ENCODE measurements around the gene SLC7A8. TPM values are rescaled to one million over a fixed set of nuclear protein-coding genes. Genes with fewer than 3 reads are reported as not detected.

SLC7A8 gene
- total and polyA plus RNA-seq, 2 experiments from 2014 or later: 117 to 124 TPM

GRCh38 chr14:23086565-23086964, 96.9 kb downstream of the SLC7A8 start:
- H3K27ac Mint-ChIP-seq: no peak overlapping the region
- H3K79me2 ChIP-seq (replicated peaks; ENCODE audit: insufficient read depth): peaks cover 48% of the 10 kb centered on the region
- no peaks in the 10 kb centered on the region for H3K27me3 ChIP-seq (ENCODE audit: insufficient read depth)
- H3K36me3 Mint-ChIP-seq (ENCODE audit: low read depth): peaks cover 85% of the 10 kb centered on the region
- H3K27me3 Mint-ChIP-seq (ENCODE audit: insufficient read depth, low read depth, poor library complexity): peaks cover 2% of the 10 kb centered on the region
- H3K4me3 Mint-ChIP-seq: no peak overlapping the region
- no peaks in the 10 kb centered on the region; the same call in 1 of the 2 replicates for H3F3A ChIP-seq (replicated peaks; ENCODE audit: low read depth)
- H3K4me1 ChIP-seq (ENCODE audit: insufficient read depth): no peaks in the 10 kb centered on the region
- DNase-seq (ENCODE audit: low spot score): no peak
- no peaks in the 10 kb centered on the region for H3K9me3 Mint-ChIP-seq
- no peaks in the 10 kb centered on the region for H3K9me2 ChIP-seq (ENCODE audit: insufficient read depth)
- H3K4me3 ChIP-seq: no peak overlapping the region
- H3K36me3 ChIP-seq (ENCODE audit: insufficient read depth): peaks cover 68% of the 10 kb centered on the region
- no peak overlapping the region for H2AFZ ChIP-seq
- ATAC-seq: no peak
- no peak overlapping the region for H3K27ac ChIP-seq (ENCODE audit: low read depth)
- TF ChIP-seq JUNB (IDR thresholded peaks at IDR 0.05; ENCODE audit: unreplicated experiment) (no peak), POLR2AphosphoS5 (IDR thresholded peaks at IDR 0.05; ENCODE audit: low read depth) (no peak), EZH2 (IDR thresholded peaks at IDR 0.05; ENCODE audit: low read depth, unreplicated experiment) (no peak), ZNF331 (CRISPR knock-in tag; IDR thresholded peaks at IDR 0.05; ENCODE audit: low read depth) (no peak), NANOG (IDR thresholded peaks at IDR 0.05; ENCODE audit: borderline replicate concordance) (no peak), ZNF114 (CRISPR knock-in tag; IDR thresholded peaks at IDR 0.05) (no peak), STAT1 (IDR thresholded peaks at IDR 0.05; ENCODE audit: unreplicated experiment) (no peak)
- TF ChIP-seq, protein P1, sequence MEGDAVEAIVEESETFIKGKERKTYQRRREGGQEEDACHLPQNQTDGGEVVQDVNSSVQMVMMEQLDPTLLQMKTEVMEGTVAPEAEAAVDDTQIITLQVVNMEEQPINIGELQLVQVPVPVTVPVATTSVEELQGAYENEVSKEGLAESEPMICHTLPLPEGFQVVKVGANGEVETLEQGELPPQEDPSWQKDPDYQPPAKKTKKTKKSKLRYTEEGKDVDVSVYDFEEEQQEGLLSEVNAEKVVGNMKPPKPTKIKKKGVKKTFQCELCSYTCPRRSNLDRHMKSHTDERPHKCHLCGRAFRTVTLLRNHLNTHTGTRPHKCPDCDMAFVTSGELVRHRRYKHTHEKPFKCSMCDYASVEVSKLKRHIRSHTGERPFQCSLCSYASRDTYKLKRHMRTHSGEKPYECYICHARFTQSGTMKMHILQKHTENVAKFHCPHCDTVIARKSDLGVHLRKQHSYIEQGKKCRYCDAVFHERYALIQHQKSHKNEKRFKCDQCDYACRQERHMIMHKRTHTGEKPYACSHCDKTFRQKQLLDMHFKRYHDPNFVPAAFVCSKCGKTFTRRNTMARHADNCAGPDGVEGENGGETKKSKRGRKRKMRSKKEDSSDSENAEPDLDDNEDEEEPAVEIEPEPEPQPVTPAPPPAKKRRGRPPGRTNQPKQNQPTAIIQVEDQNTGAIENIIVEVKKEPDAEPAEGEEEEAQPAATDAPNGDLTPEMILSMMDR (conservative IDR thresholded peaks at IDR 0.05; ENCODE audit: low read depth in 2 of 2): no peak
- TF ChIP-seq, protein P2, sequence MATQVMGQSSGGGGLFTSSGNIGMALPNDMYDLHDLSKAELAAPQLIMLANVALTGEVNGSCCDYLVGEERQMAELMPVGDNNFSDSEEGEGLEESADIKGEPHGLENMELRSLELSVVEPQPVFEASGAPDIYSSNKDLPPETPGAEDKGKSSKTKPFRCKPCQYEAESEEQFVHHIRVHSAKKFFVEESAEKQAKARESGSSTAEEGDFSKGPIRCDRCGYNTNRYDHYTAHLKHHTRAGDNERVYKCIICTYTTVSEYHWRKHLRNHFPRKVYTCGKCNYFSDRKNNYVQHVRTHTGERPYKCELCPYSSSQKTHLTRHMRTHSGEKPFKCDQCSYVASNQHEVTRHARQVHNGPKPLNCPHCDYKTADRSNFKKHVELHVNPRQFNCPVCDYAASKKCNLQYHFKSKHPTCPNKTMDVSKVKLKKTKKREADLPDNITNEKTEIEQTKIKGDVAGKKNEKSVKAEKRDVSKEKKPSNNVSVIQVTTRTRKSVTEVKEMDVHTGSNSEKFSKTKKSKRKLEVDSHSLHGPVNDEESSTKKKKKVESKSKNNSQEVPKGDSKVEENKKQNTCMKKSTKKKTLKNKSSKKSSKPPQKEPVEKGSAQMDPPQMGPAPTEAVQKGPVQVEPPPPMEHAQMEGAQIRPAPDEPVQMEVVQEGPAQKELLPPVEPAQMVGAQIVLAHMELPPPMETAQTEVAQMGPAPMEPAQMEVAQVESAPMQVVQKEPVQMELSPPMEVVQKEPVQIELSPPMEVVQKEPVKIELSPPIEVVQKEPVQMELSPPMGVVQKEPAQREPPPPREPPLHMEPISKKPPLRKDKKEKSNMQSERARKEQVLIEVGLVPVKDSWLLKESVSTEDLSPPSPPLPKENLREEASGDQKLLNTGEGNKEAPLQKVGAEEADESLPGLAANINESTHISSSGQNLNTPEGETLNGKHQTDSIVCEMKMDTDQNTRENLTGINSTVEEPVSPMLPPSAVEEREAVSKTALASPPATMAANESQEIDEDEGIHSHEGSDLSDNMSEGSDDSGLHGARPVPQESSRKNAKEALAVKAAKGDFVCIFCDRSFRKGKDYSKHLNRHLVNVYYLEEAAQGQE (IDR thresholded peaks at IDR 0.05; ENCODE audit: unreplicated experiment): no peak
- TF ChIP-seq, protein P3, sequence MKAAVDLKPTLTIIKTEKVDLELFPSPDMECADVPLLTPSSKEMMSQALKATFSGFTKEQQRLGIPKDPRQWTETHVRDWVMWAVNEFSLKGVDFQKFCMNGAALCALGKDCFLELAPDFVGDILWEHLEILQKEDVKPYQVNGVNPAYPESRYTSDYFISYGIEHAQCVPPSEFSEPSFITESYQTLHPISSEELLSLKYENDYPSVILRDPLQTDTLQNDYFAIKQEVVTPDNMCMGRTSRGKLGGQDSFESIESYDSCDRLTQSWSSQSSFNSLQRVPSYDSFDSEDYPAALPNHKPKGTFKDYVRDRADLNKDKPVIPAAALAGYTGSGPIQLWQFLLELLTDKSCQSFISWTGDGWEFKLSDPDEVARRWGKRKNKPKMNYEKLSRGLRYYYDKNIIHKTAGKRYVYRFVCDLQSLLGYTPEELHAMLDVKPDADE (IDR thresholded peaks at IDR 0.05): no peak
- no peak overlapping the region for H3K4me2 ChIP-seq
- H3K4me1 Mint-ChIP-seq: no peaks in the 10 kb centered on the region
- H4K20me1 ChIP-seq (replicated peaks; ENCODE audit: insufficient read depth): peaks cover 42% of the 10 kb centered on the region
